ENCODE measurements around the gene KCTD12. TPM values are rescaled to one million over a fixed set of nuclear protein-coding genes. Genes with fewer than 3 reads are reported as not detected.
"Not testable (repeated sequence)": the region's sequence is repeated elsewhere in the genome, so short reads cannot be mapped to it uniquely, and the experiment has no call there.

Gene KCTD12
- 0.07 TPM in 1 of 2 replicates, not detected in the other for total RNA-seq (2014; rRNA removed; shearing (Covaris generic))

- DNase-seq (ENCODE audit: low spot score), result peak; percentile 64
- in situ Hi-C loops (cut with HindIII; ENCODE audit: low sequenced_read_pairs), result no loop called here
Measured at GRCh38 chr13:76886292-76887075, at the start of gene KCTD12. Gene KCTD12, minus strand, starts transcription at chr13:76886405. Its CDS starts 257 bp downstream, at chr13:76886148.

- peak; percentile 51 for DNase-seq (ENCODE audit: low spot score)
- in situ Hi-C loops (cut with HindIII; ENCODE audit: low sequenced_read_pairs), result no loop called here
Measured at GRCh38 chr13:76934671-76935070, 48.5 kb upstream of the KCTD12 start.

GRCh38 chr13:76932076-76932475 is 45.9 kb upstream of the KCTD12 start:
- in situ Hi-C loops (cut with HindIII; ENCODE audit: low sequenced_read_pairs), result no loop called here

GRCh38 chr13:76929851-76930374 is 43.7 kb upstream of the KCTD12 start:
- no peak for DNase-seq (ENCODE audit: low spot score)
- in situ Hi-C loops (cut with HindIII; ENCODE audit: low sequenced_read_pairs), result no loop called here

More at GRCh38 chr13:76932076-76932475, 45.9 kb upstream of the KCTD12 start:
- DNase-seq (ENCODE audit: low spot score), result no peak

- no peak for DNase-seq (ENCODE audit: low spot score)
- in situ Hi-C loops (cut with HindIII; ENCODE audit: low sequenced_read_pairs), result no loop called here
Measured at GRCh38 chr13:76929320-76929719, 43.1 kb upstream of the KCTD12 start.

GRCh38 chr13:76928456-76928855 is 42.3 kb upstream of the KCTD12 start:
- in situ Hi-C loops (cut with HindIII; ENCODE audit: low sequenced_read_pairs), result no loop called here
- DNase-seq (ENCODE audit: low spot score), result no peak

- in situ Hi-C loops (cut with HindIII; ENCODE audit: low sequenced_read_pairs), result no loop called here
- DNase-seq (ENCODE audit: low spot score), result no peak
Measured at GRCh38 chr13:76927955-76928354, 41.8 kb upstream of the KCTD12 start.

GRCh38 chr13:76925115-76925514 is 38.9 kb upstream of the KCTD12 start:
- no peak for DNase-seq (ENCODE audit: low spot score)
- in situ Hi-C loops (cut with HindIII; ENCODE audit: low sequenced_read_pairs), result no loop called here

GRCh38 chr13:76921516-76921915 is 35.3 kb upstream of the KCTD12 start:
- no peak for DNase-seq (ENCODE audit: low spot score)
- in situ Hi-C loops (cut with HindIII; ENCODE audit: low sequenced_read_pairs), result no loop called here

- in situ Hi-C loops (cut with HindIII; ENCODE audit: low sequenced_read_pairs); DNase-seq (ENCODE audit: low spot score): not testable (repeated sequence)
Measured at GRCh38 chr13:76917755-76918481, 31.7 kb upstream of the KCTD12 start.

GRCh38 chr13:76917095-76917494 is 30.9 kb upstream of the KCTD12 start:
- in situ Hi-C loops (cut with HindIII; ENCODE audit: low sequenced_read_pairs), result no loop called here
- no peak for DNase-seq (ENCODE audit: low spot score)

GRCh38 chr13:76913898-76914297 is 27.7 kb upstream of the KCTD12 start:
- no peak for DNase-seq (ENCODE audit: low spot score)
- in situ Hi-C loops (cut with HindIII; ENCODE audit: low sequenced_read_pairs), result no loop called here

GRCh38 chr13:76912476-76912875 is 26.3 kb upstream of the KCTD12 start:
- no peak for DNase-seq (ENCODE audit: low spot score)
- in situ Hi-C loops (cut with HindIII; ENCODE audit: low sequenced_read_pairs), result no loop called here

GRCh38 chr13:76904507-76904906 is 18.3 kb upstream of the KCTD12 start:
- in situ Hi-C loops (cut with HindIII; ENCODE audit: low sequenced_read_pairs), result no loop called here
- DNase-seq (ENCODE audit: low spot score), result no peak

- DNase-seq (ENCODE audit: low spot score), result peak; percentile 82
- in situ Hi-C loops (cut with HindIII; ENCODE audit: low sequenced_read_pairs), result no loop called here
Measured at GRCh38 chr13:76903544-76904162, 17.4 kb upstream of the KCTD12 start.

GRCh38 chr13:76899066-76899465 is 12.9 kb upstream of the KCTD12 start:
- in situ Hi-C loops (cut with HindIII; ENCODE audit: low sequenced_read_pairs); DNase-seq (ENCODE audit: low spot score): not testable (repeated sequence)

GRCh38 chr13:76897171-76897570 is 11.0 kb upstream of the KCTD12 start:
- DNase-seq (ENCODE audit: low spot score); in situ Hi-C loops (cut with HindIII; ENCODE audit: low sequenced_read_pairs): not testable (repeated sequence)

- no peak for DNase-seq (ENCODE audit: low spot score)
- in situ Hi-C loops (cut with HindIII; ENCODE audit: low sequenced_read_pairs), result no loop called here
Measured at GRCh38 chr13:76894401-76895110, 8.4 kb upstream of the KCTD12 start.

GRCh38 chr13:76892488-76892887 is 6.3 kb upstream of the KCTD12 start:
- no peak for DNase-seq (ENCODE audit: low spot score)
- in situ Hi-C loops (cut with HindIII; ENCODE audit: low sequenced_read_pairs), result no loop called here
